Body of pancreas (tissue), 4 donors: ENCODE results near the gene TENM4.

Source experiments
- CTCF ChIP-seq, 7 experiments: fragments of 450-650 bp in 4 of 7; fragments of 200-600 bp in 3 of 7; sonication (generic) in 3 of 7; IDR thresholded peaks; one replicate each; pipeline ENCODE4 v1.5.1; 2016 to 2019; ENCODE audit warnings: antibody characterized with exemption in 7 of 7
- POLR2A ChIP-seq, 3 donors: fragments of 450-650 bp; IDR thresholded peaks; one replicate each; pipeline ENCODE4 v1.6.1; 2016; ENCODE audit warnings: antibody characterized with exemption in 3 of 3, mild to moderate bottlenecking in 2 of 3

- TF ChIP-seq POLR2A (IDR thresholded peaks at IDR 0.05) (no peak), CTCF (IDR thresholded peaks at IDR 0.05) (no peak)
Observed at GRCh38 chr11:79430280-79430679, 10.6 kb downstream of the TENM4 start.
